ENCODE results near the gene PARS2. TPM values are rescaled to one million over a fixed set of nuclear protein-coding genes. Genes with fewer than 3 reads are reported as not detected.

Gene PARS2
- total RNA-seq, 1 donor from 2014 or later: 6.5 TPM

GRCh38 chr1:54808443-54809207, 44.3 kb upstream of the PARS2 start:
- H3K27me3 Mint-ChIP-seq (ENCODE audit: unreplicated experiment): peaks cover 4% of the 10 kb centered on the region
- H3K4me3 Mint-ChIP-seq (ENCODE audit: unreplicated experiment): no peak overlapping the region
- H3K4me1 Mint-ChIP-seq (ENCODE audit: unreplicated experiment): no peaks in the 10 kb centered on the region
- H3K36me3 Mint-ChIP-seq (ENCODE audit: low read depth, unreplicated experiment): no peaks in the 10 kb centered on the region
- DNase-seq (ENCODE audit: low spot score): no peak
- H3K9me3 Mint-ChIP-seq (ENCODE audit: unreplicated experiment): no peaks in the 10 kb centered on the region
- TF ChIP-seq CTCF (IDR thresholded peaks at IDR 0.05; ENCODE audit: unreplicated experiment): no peak
- no peak overlapping the region for H3K27ac Mint-ChIP-seq (ENCODE audit: unreplicated experiment)

DNA sequence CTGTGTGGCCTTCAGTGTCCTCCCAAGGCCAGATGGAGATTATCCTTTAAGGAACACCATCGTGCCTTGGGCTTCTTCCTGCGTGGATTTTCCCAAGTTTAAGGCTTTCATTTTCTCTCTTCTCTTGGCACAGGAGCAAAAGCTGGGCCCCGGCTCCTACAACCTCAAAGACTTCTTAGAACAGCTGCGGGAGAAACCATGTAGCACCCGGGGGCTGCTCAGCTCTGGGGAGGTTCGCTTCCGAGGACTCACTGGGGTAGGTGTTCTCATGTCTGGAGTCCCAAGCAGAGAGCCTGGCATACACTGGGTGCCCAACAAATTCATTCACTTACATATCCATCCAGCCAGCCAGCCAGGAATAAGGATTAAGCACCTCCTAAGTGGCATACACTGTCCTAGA, 43.4 kb upstream of the PARS2 start:
- Mint-ChIP-seq H3K9me3 (ENCODE audit: unreplicated experiment) (no peaks in the 10 kb centered on the region), H3K36me3 (ENCODE audit: low read depth, unreplicated experiment) (no peaks in the 10 kb centered on the region), H3K27me3 (ENCODE audit: unreplicated experiment) (peaks cover 5% of the 10 kb centered on the region), H3K4me3 (ENCODE audit: unreplicated experiment) (no peak overlapping the region), H3K4me1 (ENCODE audit: unreplicated experiment) (no peaks in the 10 kb centered on the region), H3K27ac (ENCODE audit: unreplicated experiment) (no peak overlapping the region)
- TF ChIP-seq CTCF (IDR thresholded peaks at IDR 0.05; ENCODE audit: unreplicated experiment): no peak
- no peak for DNase-seq (ENCODE audit: low spot score)

DNA sequence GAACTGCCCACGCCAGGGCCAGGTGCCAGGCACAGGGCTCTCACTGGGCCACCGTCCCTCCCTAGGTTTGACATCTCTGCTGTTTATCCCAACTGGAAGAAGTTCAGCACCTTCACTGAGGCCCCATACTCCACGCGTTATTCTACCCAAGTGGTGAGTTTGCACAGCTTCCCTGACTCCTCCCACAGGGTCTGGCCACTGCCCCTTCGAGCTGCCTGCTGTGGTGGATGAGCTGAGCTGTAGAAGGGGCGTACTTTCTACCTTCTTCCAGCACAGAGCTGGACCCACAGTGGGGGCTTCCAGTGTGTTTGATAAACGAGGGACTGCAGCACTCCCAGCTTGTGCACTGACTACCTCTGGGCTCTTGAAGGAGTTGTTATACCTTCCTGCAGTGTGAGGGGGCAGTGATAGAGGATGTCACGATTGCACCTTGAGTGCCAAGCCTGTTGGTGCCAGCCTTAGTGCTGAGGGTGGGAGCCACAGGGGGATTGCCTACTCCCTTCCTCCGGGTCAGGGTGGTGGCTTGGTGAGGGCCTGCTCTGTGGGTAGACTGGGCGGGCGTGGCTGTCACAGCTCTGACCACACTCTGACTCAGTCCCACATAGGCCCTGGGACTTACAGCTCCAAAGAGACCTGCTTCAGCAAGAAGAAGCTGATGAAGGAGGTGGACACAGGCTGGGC, 42.7 kb upstream of the PARS2 start:
- H3K4me1 Mint-ChIP-seq (ENCODE audit: unreplicated experiment): no peaks in the 10 kb centered on the region
- H3K9me3 Mint-ChIP-seq (ENCODE audit: unreplicated experiment): no peaks in the 10 kb centered on the region
- no peak for DNase-seq (ENCODE audit: low spot score)
- H3K36me3 Mint-ChIP-seq (ENCODE audit: low read depth, unreplicated experiment): no peaks in the 10 kb centered on the region
- H3K4me3 Mint-ChIP-seq (ENCODE audit: unreplicated experiment): no peak overlapping the region
- no peak for TF ChIP-seq CTCF (IDR thresholded peaks at IDR 0.05; ENCODE audit: unreplicated experiment)
- H3K27me3 Mint-ChIP-seq (ENCODE audit: unreplicated experiment): peaks cover 3% of the 10 kb centered on the region
- no peak overlapping the region for H3K27ac Mint-ChIP-seq (ENCODE audit: unreplicated experiment)

GRCh38 chr1:54805981-54806381, 41.7 kb upstream of the PARS2 start:
- Mint-ChIP-seq H3K9me3 (ENCODE audit: unreplicated experiment) (no peaks in the 10 kb centered on the region), H3K27ac (ENCODE audit: unreplicated experiment) (no peak overlapping the region), H3K4me3 (ENCODE audit: unreplicated experiment) (no peak overlapping the region), H3K27me3 (ENCODE audit: unreplicated experiment) (peaks cover 3% of the 10 kb centered on the region), H3K4me1 (ENCODE audit: unreplicated experiment) (no peaks in the 10 kb centered on the region), H3K36me3 (ENCODE audit: low read depth, unreplicated experiment) (peaks cover 4% of the 10 kb centered on the region)
- no peak for TF ChIP-seq CTCF (IDR thresholded peaks at IDR 0.05; ENCODE audit: unreplicated experiment)
- DNase-seq (ENCODE audit: low spot score): no peak

- no peaks in the 10 kb centered on the region for H3K4me1 Mint-ChIP-seq (ENCODE audit: unreplicated experiment)
- no peak for TF ChIP-seq CTCF (IDR thresholded peaks at IDR 0.05; ENCODE audit: unreplicated experiment)
- peaks cover 3% of the 10 kb centered on the region for H3K27me3 Mint-ChIP-seq (ENCODE audit: unreplicated experiment)
- H3K9me3 Mint-ChIP-seq (ENCODE audit: unreplicated experiment): no peaks in the 10 kb centered on the region
- H3K4me3 Mint-ChIP-seq (ENCODE audit: unreplicated experiment): no peak overlapping the region
- no peak for DNase-seq (ENCODE audit: low spot score)
- H3K36me3 Mint-ChIP-seq (ENCODE audit: low read depth, unreplicated experiment): peaks cover 4% of the 10 kb centered on the region
- no peak overlapping the region for H3K27ac Mint-ChIP-seq (ENCODE audit: unreplicated experiment)
Observed at GRCh38 chr1:54805466-54805865, 41.1 kb upstream of the PARS2 start.
